B cell (primary cell): Measurements from ENCODE around the gene MOGAT3.

ENCODE experiments used
- EZH2 ChIP-seq: IDR thresholded peaks from 2 replicates; pipeline ENCODE4 v1.6.1; 2012; ENCODE audit warnings: borderline replicate concordance, low read depth, mild to moderate bottlenecking, moderate library complexity, low read length; ENCODE audit not compliant: insufficient read depth, poor library complexity, severe bottlenecking
- TF ChIP-seq, protein P1 (sequence below): fragments of 200-600 bp; IDR thresholded peaks from one replicate; pipeline ENCODE4 v1.8.0; 2022; ENCODE audit warnings: antibody characterized with exemption, mild to moderate bottlenecking

DNA sequence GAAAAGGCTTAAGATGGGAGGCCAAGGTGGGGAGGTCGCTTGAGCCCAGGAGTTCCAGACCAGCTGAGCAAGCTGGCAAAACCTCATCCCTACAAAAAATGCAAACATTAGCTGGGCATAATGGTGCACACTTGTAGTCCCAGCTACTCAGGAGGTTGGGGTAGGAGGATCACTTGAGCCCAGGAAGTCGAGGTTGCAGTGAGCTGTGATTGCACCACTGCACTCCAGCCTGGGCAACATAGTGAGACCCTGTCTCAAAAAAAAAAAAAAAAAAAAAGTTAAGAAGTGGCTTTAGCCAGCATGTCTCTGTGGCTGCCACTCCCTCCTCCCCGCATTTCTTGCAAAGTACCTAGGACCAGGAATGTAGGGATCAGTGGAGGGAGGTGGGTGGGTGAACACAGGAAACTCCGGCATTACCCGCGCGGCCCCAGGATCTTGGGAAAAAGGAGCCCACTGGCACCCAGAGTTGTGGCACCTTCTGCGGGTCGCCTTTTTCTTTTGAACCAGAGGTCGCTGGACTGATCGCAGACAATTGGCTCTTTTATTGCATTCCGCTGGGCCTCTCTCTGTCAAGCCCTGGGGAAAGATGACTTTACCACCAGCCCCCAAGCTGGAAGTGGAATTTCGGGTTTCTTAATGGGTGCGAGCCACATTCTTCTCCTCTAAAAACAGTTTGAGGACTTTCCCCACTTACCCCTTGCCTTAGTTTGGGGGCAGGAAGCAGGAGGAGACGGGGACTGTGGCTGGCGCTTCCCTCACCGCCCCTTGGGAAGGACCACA, 39.0 kb downstream of the MOGAT3 start:
- TF ChIP-seq, protein P1, sequence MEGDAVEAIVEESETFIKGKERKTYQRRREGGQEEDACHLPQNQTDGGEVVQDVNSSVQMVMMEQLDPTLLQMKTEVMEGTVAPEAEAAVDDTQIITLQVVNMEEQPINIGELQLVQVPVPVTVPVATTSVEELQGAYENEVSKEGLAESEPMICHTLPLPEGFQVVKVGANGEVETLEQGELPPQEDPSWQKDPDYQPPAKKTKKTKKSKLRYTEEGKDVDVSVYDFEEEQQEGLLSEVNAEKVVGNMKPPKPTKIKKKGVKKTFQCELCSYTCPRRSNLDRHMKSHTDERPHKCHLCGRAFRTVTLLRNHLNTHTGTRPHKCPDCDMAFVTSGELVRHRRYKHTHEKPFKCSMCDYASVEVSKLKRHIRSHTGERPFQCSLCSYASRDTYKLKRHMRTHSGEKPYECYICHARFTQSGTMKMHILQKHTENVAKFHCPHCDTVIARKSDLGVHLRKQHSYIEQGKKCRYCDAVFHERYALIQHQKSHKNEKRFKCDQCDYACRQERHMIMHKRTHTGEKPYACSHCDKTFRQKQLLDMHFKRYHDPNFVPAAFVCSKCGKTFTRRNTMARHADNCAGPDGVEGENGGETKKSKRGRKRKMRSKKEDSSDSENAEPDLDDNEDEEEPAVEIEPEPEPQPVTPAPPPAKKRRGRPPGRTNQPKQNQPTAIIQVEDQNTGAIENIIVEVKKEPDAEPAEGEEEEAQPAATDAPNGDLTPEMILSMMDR = no peak
- TF ChIP-seq EZH2 = no peak
